Endothelial cell of hepatic sinusoid (primary cell): Measurements from ENCODE around the gene RARA.

ENCODE experiments used
- in situ Hi-C: cut with HindIII; loops from 2 replicates; pipeline ENCODE4 v1.10.0; 2017; ENCODE audit warnings: low sequenced_read_pairs

The RARA gene

DNA sequence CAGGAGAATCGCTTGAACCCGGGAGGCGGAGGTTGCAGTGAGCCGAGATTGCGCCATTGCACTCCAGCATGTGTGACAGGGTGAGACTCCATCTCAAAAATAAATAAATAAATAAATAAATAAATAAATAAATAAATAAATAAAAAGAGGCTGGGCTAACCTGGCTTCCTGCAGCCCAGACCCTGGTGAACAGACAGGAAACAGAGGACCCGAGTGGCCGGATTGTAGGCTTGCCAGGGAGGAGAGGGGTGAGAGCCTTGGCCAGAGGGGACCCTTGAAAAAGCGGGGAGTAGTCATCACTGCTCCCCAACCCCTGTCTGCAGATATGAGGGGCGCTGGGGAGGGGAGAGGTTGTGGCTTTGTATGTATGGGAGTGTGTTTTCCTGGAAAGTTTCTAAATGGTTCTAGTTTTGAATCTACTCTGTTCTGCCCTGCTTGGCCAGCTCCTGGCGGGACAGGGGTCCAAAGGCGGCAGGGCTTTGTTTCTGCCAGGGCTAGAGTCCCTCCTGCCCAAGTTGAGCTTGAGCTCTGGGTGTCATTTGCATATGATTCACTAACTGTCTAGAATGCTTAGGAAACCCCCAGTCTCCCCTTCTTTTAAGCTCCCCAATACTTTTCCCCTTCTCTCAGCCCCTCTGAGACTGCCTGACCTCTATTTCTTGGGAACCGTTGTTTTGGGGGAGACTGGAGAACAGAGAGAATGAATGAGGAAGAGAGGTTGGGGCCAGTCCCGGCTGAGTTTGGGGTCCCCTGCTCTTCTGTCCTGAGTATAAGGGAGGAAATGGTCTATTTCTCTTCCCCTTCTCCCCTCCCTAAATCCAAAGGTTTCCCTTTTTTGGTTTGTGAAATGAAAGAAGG lies 16.4 kb downstream of the RARA start:
- in situ Hi-C loops: no loop called here

DNA sequence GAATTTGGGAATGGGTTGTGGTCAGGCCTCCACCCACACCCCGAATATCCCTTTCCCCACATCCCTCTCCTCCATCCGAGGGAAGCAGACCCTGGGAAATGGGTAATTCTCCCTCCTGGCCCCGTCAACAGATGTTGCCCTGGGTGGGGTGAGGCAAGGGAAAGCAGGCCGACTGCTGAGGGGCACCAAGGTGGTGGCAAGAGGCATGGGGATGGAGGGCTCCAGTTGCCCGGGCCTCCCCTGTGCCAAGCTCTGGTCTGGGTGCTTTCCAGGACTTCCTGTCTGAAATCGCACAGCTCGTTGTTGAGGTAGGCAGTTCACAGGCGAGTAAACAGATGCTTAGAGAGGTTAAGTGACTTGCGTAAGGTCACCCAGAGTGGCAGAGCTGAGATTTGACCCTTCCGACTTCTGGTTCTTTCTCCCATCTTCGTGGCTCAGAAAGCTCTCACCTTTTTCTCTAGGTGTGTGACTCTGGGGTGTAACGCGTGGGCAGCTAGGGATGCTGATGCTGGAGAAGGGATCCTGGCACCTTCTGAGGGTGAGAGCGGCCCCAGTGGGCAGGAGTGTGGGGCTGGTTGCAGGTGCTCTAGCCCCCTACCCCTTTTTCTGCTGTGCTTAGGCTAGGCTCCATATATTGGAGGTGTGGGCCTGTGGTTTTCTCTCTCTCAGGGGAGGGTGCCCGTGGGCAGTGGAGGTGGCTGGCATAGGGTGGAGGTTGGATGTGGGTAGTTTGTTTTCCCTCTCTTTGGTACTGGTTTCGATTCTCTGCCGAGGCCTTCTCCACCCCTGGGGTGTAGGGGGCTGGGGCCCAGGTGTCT lies 17.2 kb downstream of the RARA start:
- in situ Hi-C loops: no loop called here

DNA sequence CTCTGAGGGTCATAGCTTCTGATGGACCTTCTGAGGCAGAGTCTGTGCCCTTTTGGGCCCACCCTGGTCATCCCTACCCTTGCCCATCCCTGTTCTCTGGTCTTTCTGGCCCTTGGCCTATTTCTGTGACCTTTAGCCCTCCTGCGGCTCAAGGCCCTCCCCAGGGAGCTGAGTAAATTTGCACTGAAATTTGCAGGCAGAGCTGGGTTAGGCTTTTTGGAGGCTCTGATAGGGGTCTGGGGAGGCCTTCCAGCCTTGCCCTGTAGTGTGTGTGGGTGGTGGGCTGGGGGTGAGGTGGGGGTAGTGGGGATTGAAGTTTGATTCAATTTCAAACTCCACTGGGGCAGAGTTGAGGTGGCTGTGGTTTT lies 17.8 kb downstream of the RARA start:
- in situ Hi-C loops: no loop called here

DNA sequence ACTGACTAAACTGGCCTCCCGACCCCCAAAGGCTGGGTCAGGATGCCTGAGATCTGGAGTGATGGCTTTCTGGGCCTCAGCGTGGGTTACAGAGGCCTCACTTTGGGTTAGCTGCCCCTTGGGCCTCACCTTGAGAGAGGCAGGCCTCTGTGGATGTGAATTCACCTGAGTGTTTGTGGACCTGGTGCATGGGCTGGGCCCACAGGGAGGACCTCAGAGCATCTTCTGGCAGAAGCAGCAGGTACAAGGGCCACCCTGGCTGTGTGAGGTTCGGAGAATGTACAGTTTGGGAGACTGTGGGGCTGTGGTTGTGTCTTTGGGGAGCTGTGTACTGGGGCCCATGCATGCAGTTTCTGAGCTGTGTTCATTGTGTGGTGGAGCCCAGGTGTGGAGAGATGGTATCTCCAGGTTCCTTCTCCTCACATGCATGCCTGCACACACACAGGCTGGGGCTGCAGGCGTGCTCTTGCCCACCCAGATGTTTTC lies 18.3 kb downstream of the RARA start:
- in situ Hi-C loops: no loop called here

DNA sequence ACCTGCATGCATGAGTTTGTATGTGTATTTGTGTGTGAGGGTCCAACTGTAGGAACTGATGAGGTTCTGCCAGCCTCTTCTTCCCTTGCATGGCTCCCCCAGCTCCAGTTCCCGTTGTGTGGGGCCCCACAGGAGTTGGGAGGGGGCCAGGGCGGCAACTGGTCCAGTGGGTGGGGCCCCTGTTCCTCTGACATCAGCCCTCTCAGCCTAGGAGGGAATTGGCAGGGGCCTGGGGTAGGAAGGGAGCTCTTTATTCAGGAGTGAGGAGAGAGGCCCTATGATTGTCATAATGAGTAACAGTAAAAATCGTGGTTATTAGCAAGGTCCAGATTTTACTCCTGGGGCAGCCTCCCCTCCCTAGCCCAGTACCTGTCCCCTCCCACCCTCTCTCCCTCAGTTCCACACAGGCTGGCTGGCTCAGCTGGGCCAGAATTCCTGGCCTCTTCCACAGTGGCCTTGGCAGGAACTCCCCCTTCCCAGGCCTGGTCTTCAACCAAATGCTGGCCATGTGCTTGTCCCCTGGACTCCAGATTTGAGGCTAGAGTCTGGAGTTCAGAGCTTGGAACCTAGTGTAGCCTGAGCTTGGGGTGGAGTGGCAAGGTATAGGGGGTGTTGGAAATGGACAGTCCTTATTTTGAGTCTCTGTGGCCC lies 18.9 kb downstream of the RARA start:
- in situ Hi-C loops: no loop called here

DNA sequence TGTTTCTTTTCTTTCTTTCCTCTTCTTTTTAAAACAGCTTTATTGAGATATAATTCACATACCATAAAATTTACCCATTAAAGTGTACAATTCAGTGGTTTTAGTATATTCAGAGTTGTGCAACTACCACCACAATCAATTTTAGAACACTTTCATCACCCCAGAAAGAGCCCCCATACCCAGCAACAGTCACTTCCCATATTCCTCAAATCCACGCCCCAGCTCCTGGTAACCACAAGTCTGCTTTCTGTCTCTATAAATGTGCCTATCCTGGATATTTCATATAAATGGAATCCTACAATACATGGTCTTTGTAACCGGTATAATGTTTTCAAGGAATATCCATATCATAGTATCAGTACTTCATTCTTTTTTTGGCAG lies 19.4 kb downstream of the RARA start:
- in situ Hi-C loops: no loop called here

DNA sequence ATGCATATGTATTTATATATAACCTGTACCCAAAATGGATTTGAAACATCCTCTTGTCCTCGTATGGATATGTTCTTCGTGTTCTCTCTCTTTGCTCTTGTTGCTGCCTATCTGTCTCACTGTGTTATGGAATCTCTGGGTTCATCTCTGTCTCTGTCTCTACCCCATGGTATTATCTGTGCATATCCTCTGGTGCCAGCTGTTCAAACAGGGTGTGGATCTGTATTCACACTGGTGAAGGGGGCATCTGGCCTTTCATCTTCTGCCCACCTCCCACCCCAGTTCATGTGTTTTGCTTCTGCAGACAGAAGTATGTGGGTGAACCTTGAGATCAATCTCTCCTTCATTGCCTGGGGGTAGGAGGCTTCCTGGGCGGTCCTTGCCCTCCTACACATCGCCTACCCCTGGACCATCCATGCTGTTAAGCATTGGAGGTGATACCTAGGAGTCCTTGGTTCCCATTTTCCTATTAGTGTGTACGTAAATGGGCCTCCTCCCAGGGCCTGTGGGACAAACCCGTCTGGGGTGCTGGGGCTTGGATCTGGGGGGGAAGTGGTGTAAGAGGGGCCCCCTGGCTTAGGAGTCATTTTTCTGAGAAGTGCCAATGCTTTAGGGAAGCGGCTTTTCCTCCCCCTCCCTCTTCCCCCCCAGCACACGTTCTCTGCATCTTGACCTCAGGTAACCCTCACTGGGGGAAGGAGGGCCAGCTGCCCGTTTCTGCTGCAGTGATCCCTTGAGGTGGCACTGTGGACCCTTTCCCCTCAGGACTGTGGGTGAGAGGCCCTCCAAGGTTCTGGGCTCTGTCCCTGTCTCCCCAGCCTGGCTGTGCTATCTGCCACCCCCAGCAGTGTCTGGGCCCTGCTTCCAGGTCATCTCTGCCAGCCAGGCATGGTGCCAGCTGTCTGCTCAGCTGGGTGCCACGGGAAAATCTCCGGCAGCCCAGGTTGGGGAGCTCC lies 21.1 kb downstream of the RARA start:
- in situ Hi-C loops: no loop called here

DNA sequence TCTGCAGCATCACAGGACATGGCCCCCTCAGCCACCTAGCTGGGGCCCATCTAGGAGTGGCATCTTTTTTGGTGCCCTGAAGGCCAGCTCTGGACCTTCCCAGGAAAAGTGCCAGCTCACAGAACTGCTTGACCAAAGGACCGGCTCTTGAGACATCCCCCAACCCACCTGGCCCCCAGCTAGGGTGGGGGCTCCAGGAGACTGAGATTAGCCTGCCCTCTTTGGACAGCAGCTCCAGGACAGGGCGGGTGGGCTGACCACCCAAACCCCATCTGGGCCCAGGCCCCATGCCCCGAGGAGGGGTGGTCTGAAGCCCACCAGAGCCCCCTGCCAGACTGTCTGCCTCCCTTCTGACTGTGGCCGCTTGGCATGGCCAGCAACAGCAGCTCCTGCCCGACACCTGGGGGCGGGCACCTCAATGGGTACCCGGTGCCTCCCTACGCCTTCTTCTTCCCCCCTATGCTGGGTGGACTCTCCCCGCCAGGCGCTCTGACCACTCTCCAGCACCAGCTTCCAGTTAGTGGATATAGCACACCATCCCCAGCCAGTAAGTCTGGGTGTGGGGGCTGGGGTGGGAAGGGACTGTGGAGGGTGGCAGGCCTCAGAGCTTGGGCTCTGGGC lies 22.0 kb downstream of the RARA start:
- in situ Hi-C loops: no loop called here

DNA sequence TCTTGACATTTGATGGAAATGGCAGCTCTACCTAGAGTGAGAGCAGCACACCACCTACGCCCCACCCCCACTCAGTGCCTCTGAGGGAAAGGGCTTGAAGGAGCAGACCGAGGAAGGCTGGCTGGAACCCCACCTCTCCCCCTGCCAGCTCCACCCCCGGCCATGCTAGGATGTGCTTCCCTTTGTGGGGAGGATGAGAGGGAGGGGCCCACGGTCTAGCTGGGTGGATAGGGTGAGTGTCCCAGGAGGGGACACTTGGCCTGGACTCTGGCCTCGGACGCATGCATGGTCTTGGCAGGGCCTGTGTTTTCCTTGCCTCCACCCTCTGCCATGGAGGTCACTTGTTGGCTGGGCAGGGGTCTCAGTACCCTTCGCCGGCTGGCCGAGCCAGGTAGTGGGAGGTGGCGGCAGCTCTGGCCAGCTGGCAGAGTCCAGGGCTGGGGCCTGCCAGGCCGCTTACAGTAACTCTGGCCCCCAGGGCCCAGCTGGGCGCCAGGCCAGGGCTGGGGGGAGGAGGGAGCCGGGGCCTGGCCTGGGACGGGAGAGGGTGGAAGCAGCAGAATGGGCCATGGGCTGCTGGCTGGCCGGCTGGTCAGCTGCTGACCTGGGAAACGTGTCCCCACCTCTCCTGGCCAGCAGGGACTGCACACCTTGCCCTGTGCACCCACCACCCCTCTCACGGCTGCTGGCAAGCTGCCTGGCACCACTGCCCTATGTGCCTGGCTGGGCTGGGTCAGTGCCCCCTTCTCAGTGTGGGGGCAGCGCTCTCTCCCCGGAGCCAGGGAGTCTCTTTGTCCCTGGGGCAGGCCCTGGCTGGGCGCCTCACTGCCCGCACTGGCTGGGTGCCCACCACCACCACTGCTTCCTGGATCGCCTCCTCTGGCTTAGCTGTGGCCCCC lies 23.0 kb downstream of the RARA start:
- in situ Hi-C loops: no loop called here

DNA sequence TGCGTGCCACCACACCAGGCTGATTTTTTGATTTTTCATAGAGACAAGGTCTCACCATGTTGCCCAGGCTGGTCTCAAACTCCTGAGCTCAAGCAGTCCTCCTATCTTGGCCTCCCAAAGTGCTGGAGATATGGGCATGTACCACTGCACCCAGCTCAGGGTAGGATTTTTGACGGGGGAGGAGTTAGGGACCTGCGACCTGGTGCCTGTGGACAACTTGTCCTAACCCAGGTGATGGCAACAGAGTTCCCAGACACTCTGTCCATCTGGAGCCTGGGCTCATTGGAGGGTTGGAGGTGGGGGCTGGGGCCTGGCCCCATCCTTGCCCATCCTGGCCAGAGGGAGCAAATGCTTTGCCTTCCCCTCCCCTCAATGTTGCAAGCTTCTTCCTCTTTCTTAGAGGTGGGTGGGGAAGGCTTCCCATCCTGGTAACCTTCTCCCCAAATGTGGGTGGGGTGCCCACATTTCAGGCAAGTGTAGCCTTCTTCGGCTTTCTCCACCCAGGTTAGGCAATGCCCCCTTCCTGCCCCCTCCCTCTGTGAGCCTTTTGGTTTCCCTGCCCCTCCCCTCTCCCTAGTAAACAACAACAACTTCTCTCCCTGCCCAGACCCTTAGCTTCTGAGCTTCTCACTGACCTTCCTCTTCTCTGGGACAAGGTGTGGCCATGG lies 24.9 kb downstream of the RARA start:
- in situ Hi-C loops: no loop called here

DNA sequence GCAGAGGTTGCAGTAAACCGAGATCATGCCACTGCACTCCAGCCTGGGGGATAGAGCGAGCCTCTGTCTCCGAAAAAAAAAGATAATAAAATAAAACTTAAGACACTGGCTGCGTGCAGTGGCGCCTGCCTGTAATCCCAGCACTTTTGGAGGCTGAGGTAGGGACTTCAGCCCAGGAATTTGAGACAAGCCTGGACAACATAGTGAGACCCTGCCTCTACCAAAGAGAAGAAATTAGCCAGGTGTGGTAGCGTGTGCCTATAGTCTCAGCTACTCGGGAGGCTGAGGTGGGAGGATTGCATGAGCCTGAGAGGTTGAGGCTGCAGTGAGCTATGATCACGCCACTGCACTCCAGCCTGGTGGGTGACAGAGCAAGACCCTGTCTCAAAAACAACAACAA lies 26.6 kb downstream of the RARA start:
- in situ Hi-C loops: no loop called here

DNA sequence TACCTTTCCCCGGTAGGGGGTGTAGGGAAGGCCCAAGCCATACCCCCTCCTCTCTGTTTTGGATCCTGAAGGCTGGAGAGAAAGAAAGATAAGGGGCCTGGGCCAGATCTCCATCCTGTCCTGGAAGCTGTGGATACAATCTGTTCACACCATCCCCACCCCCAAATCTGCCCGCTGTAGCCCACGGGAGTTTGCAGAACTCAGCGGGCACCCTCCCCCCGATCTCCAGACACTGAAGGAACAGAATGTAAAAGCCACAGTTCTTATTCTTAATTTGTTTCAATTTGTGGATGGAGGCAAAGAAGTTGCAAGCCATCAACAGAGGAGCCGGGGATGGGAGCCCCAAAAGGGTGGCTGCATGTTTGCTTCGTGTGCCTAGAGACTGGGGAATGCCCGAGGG lies 28.4 kb downstream of the RARA start:
- in situ Hi-C loops: no loop called here

DNA sequence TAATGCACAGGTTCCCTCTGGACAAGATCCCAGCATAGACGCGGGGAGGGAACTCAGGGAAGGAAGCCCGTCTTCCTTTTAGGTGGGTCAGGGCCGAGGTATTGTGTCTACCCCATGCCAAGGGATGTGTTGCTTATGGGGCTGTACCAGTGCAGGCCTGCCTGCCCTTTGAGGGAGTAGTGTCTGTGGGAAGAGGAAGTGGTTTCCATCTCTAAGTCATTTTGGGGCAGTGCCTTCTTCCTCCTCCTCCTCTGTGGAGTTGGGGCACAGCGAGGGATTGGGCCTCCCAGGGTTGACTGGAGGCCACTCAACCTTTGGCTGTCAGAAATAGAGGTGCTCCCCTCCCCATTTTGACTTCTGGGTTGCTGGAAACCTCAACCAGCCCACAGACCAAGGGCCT lies 29.1 kb downstream of the RARA start:
- in situ Hi-C loops: no loop called here

DNA sequence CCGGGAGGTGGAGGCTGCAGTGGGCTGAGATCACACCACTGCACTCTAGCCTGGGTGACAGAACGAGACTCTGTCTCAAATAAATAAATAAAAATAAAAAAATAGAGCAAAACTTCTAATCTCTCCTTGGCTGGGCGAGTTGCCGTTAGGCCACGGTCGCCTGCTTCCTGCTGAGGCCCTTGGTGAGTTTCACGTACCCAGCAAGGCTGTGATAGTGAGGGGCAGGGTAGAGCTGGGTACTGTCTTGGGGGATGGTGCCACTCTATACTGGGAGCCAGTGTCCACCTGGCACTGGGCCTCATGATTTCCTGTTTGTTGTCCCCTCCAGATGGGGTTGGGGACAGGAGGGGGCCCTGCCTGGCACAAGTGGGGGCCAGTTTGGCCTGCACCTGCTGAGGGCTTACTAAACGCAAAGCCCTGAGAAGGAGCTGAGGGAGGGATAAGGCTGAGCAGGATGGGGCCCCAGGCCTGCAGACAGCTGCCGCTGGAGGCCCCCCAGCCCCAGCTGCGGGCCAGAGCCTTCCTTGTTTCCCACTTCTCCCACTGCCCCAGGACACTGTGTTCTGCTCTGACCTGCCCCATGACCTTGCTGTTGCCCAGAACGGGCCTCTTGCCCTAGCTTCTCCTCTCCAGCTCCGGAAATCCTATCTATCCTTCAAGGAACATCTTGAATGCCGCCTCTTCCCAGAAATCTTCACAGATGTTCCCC lies 30.1 kb downstream of the RARA start:
- in situ Hi-C loops: no loop called here

DNA sequence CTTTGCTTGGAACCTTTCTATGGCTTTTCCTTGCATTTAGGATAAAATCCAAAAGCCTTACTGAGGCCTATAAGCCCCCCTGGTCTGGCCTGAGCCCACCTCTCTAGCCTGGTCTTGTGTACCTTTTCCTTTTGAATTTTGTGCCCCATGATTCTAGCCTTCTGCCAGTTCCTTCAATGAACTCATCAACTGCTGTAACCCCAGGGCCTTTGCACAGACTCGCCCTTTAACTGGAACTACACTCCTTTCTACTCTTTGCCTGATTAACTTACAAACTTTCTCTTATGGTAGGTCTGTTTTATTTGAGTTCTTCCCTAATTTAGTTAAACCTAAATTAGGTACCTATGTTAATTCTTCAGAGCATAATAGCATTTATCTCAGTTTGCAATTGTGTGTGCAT lies 31.3 kb downstream of the RARA start:
- in situ Hi-C loops: no loop called here

DNA sequence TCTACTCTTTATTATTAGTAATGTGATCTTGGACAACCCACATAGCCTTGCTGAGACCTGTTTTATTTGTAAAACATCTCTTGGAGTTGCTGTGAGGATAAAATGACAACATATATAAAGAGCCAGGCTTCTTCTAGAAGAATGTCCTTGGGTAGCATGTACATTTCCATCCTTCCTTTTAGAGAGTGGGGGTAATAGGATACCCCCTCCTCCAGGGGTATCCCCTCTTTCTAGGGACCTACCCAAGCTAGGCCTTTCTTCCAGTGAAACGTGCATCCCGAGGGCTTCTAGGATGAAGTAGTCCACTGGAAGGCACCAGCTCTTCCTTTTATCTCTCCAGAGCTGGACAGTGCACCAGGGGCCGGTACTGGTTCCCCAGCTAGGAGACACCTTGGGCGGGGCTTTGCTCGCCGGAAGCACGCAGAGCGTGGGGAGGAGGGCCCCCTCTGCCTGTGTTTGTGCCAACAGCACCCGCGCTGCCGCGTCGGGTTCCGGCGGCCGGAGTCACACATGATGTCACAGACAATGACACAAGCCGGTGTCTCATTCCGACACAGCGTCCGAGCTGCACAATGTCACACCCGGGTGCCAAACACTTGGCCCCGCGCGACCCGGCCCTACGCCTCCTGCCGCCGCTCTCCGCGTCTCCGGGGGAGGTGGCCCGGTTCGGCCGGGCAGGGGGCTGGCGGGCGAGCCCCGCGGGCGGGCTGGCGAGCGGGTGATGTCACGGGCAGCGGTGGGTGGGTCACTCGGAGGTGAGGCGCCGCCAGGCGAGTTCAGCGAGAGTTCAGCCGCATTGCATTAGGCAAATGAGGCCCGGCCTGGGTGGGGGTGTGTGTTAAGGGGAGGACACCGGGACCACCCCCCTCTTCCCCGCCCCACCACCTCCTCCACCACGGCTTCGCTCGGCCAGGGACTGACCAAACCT lies 32.2 kb downstream of the RARA start:
- in situ Hi-C loops: no loop called here
